ENCODE results near the gene FOXI1.

Gene FOXI1

GRCh38 chr5:170114271-170114670 lies 8.6 kb downstream of the FOXI1 start:
- Histone ChIP-seq H3K79me2 (ENCODE audit: insufficient read depth, low read length) (no peaks in the 10 kb centered on the region), H2AFZ (ENCODE audit: low read length) (no peak overlapping the region), H3K4me2 (ENCODE audit: low read length) (no peak overlapping the region), H3K4me3 (ENCODE audit: low read depth, low read length, poor library complexity, severe bottlenecking) (no peak overlapping the region), H3K27ac (ENCODE audit: low read depth, low read length, poor library complexity, severe bottlenecking) (no peak overlapping the region), H3K36me3 (ENCODE audit: insufficient read depth, low read length) (no peaks in the 10 kb centered on the region), H3K4me1 (ENCODE audit: insufficient read depth, low read length, severe bottlenecking) (no peaks in the 10 kb centered on the region), H4K20me1 (ENCODE audit: insufficient read depth, low read length) (no peaks in the 10 kb centered on the region), H3K9me2 (ENCODE audit: low read depth, low read length) (no peaks in the 10 kb centered on the region), H3K27me3 (ENCODE audit: insufficient read depth, low read length) (0 out of 2 replicates have a peak, but pooled peaks cover 4% of the 10 kb centered on the region), H3F3A (ENCODE audit: insufficient read depth, low read length) (no peaks in the 10 kb centered on the region), H3K9ac (ENCODE audit: low read length) (no peak overlapping the region), H3K9me3 (ENCODE audit: low read length) (no peaks in the 10 kb centered on the region)
- TF ChIP-seq, protein P1, sequence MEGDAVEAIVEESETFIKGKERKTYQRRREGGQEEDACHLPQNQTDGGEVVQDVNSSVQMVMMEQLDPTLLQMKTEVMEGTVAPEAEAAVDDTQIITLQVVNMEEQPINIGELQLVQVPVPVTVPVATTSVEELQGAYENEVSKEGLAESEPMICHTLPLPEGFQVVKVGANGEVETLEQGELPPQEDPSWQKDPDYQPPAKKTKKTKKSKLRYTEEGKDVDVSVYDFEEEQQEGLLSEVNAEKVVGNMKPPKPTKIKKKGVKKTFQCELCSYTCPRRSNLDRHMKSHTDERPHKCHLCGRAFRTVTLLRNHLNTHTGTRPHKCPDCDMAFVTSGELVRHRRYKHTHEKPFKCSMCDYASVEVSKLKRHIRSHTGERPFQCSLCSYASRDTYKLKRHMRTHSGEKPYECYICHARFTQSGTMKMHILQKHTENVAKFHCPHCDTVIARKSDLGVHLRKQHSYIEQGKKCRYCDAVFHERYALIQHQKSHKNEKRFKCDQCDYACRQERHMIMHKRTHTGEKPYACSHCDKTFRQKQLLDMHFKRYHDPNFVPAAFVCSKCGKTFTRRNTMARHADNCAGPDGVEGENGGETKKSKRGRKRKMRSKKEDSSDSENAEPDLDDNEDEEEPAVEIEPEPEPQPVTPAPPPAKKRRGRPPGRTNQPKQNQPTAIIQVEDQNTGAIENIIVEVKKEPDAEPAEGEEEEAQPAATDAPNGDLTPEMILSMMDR (IDR thresholded peaks at IDR 0.05; ENCODE audit: low read length), result no peak
- TF ChIP-seq EZH2 (IDR thresholded peaks at IDR 0.05; ENCODE audit: borderline replicate concordance, low read length), result no peak

DNA sequence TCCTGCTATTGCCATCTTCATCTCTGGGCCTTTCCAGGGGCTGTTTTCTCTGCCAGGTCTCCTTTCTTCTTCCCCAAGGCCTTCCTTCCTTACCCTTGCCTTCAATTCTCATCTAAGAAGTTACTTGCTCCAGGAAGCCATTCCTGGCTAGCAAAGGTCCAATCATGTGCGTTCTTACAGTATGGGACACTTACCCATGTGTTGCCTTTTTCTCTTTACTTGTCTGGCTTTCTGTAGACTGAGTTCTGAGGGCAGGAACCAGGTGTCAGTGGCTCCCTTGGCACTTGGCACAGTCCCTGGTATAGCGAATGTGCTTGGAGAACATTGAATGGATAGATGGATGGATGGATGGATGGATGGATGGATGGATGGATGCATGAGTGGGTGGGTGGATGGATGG lies 10.2 kb downstream of the FOXI1 start:
- H3K4me3 ChIP-seq (ENCODE audit: low read depth, low read length, poor library complexity, severe bottlenecking), result no peak overlapping the region
- H3K27me3 ChIP-seq (ENCODE audit: insufficient read depth, low read length), result no peaks in the 10 kb centered on the region
- no peaks in the 10 kb centered on the region for H3K36me3 ChIP-seq (ENCODE audit: insufficient read depth, low read length)
- H4K20me1 ChIP-seq (ENCODE audit: insufficient read depth, low read length), result no peaks in the 10 kb centered on the region
- H2AFZ ChIP-seq (ENCODE audit: low read length), result no peak overlapping the region
- H3K9ac ChIP-seq (ENCODE audit: low read length), result no peak overlapping the region
- TF ChIP-seq, protein P1 (IDR thresholded peaks at IDR 0.05; ENCODE audit: low read length), result no peak
- TF ChIP-seq EZH2 (IDR thresholded peaks at IDR 0.05; ENCODE audit: borderline replicate concordance, low read length), result no peak
- H3F3A ChIP-seq (ENCODE audit: insufficient read depth, low read length), result no peaks in the 10 kb centered on the region
- H3K9me2 ChIP-seq (ENCODE audit: low read depth, low read length), result no peaks in the 10 kb centered on the region
- H3K4me1 ChIP-seq (ENCODE audit: insufficient read depth, low read length, severe bottlenecking), result no peaks in the 10 kb centered on the region
- no peaks in the 10 kb centered on the region for H3K79me2 ChIP-seq (ENCODE audit: insufficient read depth, low read length)
- H3K27ac ChIP-seq (ENCODE audit: low read depth, low read length, poor library complexity, severe bottlenecking), result no peak overlapping the region
- H3K4me2 ChIP-seq (ENCODE audit: low read length), result no peak overlapping the region
- H3K9me3 ChIP-seq (ENCODE audit: low read length), result no peaks in the 10 kb centered on the region

- Histone ChIP-seq H3F3A (ENCODE audit: insufficient read depth, low read length) (no peaks in the 10 kb centered on the region), H4K20me1 (ENCODE audit: insufficient read depth, low read length) (no peaks in the 10 kb centered on the region), H3K27me3 (ENCODE audit: insufficient read depth, low read length) (no peaks in the 10 kb centered on the region), H3K9me3 (ENCODE audit: low read length) (no peaks in the 10 kb centered on the region), H3K4me1 (ENCODE audit: insufficient read depth, low read length, severe bottlenecking) (no peaks in the 10 kb centered on the region), H3K79me2 (ENCODE audit: insufficient read depth, low read length) (no peaks in the 10 kb centered on the region), H3K27ac (ENCODE audit: low read depth, low read length, poor library complexity, severe bottlenecking) (no peak overlapping the region), H3K4me2 (ENCODE audit: low read length) (no peak overlapping the region), H3K9me2 (ENCODE audit: low read depth, low read length) (no peaks in the 10 kb centered on the region), H3K4me3 (ENCODE audit: low read depth, low read length, poor library complexity, severe bottlenecking) (no peak overlapping the region), H3K36me3 (ENCODE audit: insufficient read depth, low read length) (no peaks in the 10 kb centered on the region), H2AFZ (ENCODE audit: low read length) (no peak overlapping the region), H3K9ac (ENCODE audit: low read length) (no peak overlapping the region)
- TF ChIP-seq EZH2 (IDR thresholded peaks at IDR 0.05; ENCODE audit: borderline replicate concordance, low read length), result no peak
- TF ChIP-seq, protein P1 (IDR thresholded peaks at IDR 0.05; ENCODE audit: low read length), result no peak
Observed at GRCh38 chr5:170117736-170118135, 12.0 kb downstream of the FOXI1 start.

Data from OCI-LY1 (cell line).